HTR-8/SVneo (cell line): ENCODE measurements around the gene LARP4B.

Experiments used
- DNase-seq: peaks from one replicate; pipeline ENCODE4 v3.0.0; 2011; ENCODE audit warnings: low spot score, mixed read lengths; ENCODE audit not compliant: insufficient read length
- FAIRE-seq: peaks from 2 replicates; lab custom pipeline; 2011; peaks lifted over from hg19 to GRCh38; lab: Jason Lieb, UNC

LARP4B gene

GRCh38 chr10:794382-794956 is 137.0 kb downstream of the LARP4B start:
- DNase-seq (peak; percentile 38), FAIRE-seq (no peak)

GRCh38 chr10:792792-793100 is 138.8 kb downstream of the LARP4B start:
- FAIRE-seq (no peak), DNase-seq (no peak)

GRCh38 chr10:792083-792791 is 139.3 kb downstream of the LARP4B start:
- FAIRE-seq (no peak), DNase-seq (no peak)

- DNase-seq, result no peak
- peak; percentile 97 for FAIRE-seq
Measured at GRCh38 chr10:791639-792038, 139.9 kb downstream of the LARP4B start.

GRCh38 chr10:790821-791551 is 140.5 kb downstream of the LARP4B start:
- no peak for DNase-seq
- no peak for FAIRE-seq

GRCh38 chr10:789831-790701 is 141.4 kb downstream of the LARP4B start:
- no peak for FAIRE-seq
- no peak for DNase-seq

- peak; percentile 63 for DNase-seq
Measured at GRCh38 chr10:788796-789748, 142.4 kb downstream of the LARP4B start.

GRCh38 chr10:787933-788651 is 143.4 kb downstream of the LARP4B start:
- no peak for DNase-seq

More at GRCh38 chr10:788796-789748, 142.4 kb downstream of the LARP4B start:
- FAIRE-seq, result no peak

GRCh38 chr10:786633-787474 is 144.7 kb downstream of the LARP4B start:
- DNase-seq, result no peak

More at GRCh38 chr10:787933-788651, 143.4 kb downstream of the LARP4B start:
- no peak for FAIRE-seq

GRCh38 chr10:785861-786214 is 145.7 kb downstream of the LARP4B start:
- FAIRE-seq (no peak), DNase-seq (no peak)

More at GRCh38 chr10:786633-787474, 144.7 kb downstream of the LARP4B start:
- no peak for FAIRE-seq

- no peak for DNase-seq
Measured at GRCh38 chr10:785089-785860, 146.2 kb downstream of the LARP4B start.

GRCh38 chr10:784403-785088 is 147.0 kb downstream of the LARP4B start:
- FAIRE-seq, result peak; percentile 70
- DNase-seq, result peak; percentile 58

More at GRCh38 chr10:785089-785860, 146.2 kb downstream of the LARP4B start:
- FAIRE-seq, result no peak

- FAIRE-seq (no peak), DNase-seq (no peak)
Measured at GRCh38 chr10:782751-783648, 148.5 kb downstream of the LARP4B start.

GRCh38 chr10:780536-781524 is 150.7 kb downstream of the LARP4B start:
- DNase-seq (no peak), FAIRE-seq (no peak)
